ENCODE data around the gene CCDC192.

Gene CCDC192

DNA sequence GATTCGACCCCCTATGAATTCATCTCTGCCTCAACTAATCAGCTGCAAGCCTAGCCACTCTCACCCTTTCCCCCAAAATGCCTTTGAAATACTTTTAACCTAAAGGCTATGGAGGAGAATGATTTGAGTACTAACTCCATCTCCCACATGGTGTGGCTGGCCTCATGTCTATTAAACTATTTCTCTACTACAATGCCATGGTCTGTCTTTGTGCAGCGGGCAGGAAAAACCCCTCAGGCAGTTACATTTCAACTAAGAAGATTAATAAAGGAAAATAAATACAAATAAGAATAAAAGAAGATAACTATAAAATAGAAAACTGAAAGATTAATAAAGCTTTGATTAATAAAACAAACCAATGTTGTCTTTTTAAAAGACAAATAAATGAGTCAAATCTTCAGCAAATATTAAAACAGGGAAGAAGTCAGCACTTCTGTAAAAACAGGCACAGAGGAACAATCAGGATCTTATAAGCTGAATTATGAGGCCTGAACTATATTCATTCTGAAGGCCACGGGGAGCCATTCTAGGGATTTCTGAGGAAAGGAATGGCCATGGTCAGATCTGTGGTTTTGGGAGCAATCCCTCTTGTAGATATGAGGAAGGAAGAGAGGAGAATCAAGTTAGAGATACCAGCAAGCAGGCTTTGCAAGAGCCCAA lies 264.3 kb downstream of the CCDC192 start:
- TF ChIP-seq, protein P1, sequence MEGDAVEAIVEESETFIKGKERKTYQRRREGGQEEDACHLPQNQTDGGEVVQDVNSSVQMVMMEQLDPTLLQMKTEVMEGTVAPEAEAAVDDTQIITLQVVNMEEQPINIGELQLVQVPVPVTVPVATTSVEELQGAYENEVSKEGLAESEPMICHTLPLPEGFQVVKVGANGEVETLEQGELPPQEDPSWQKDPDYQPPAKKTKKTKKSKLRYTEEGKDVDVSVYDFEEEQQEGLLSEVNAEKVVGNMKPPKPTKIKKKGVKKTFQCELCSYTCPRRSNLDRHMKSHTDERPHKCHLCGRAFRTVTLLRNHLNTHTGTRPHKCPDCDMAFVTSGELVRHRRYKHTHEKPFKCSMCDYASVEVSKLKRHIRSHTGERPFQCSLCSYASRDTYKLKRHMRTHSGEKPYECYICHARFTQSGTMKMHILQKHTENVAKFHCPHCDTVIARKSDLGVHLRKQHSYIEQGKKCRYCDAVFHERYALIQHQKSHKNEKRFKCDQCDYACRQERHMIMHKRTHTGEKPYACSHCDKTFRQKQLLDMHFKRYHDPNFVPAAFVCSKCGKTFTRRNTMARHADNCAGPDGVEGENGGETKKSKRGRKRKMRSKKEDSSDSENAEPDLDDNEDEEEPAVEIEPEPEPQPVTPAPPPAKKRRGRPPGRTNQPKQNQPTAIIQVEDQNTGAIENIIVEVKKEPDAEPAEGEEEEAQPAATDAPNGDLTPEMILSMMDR (IDR thresholded peaks at IDR 0.05; ENCODE audit: low read depth, low read length), result no peak
- H3K4me3 ChIP-seq (ENCODE audit: low read depth, low read length), result no peak overlapping the region
- DNase-seq (ENCODE audit: low read depth), result no peak

GRCh38 chr5:127967983-127968592 lies 264.9 kb downstream of the CCDC192 start:
- no peak overlapping the region for H3K4me3 ChIP-seq (ENCODE audit: low read depth, low read length)
- DNase-seq (ENCODE audit: low read depth), result no peak
- TF ChIP-seq, protein P1 (IDR thresholded peaks at IDR 0.05; ENCODE audit: low read depth, low read length), result no peak
- no peak for TF ChIP-seq POLR2A (IDR thresholded peaks at IDR 0.05; ENCODE audit: extremely low read depth, insufficient read length)
- no peak for TF ChIP-seq MYC (IDR thresholded peaks at IDR 0.05; ENCODE audit: low read depth, low read length)
- no peak for TF ChIP-seq MAX (IDR thresholded peaks at IDR 0.05; ENCODE audit: low read depth, low read length)

GRCh38 chr5:127969002-127969401 lies 265.8 kb downstream of the CCDC192 start:
- no peak overlapping the region for H3K4me3 ChIP-seq (ENCODE audit: low read depth, low read length)
- no peak for DNase-seq (ENCODE audit: low read depth)
- TF ChIP-seq, protein P1 (IDR thresholded peaks at IDR 0.05; ENCODE audit: low read depth, low read length), result no peak
- TF ChIP-seq MYC (IDR thresholded peaks at IDR 0.05; ENCODE audit: low read depth, low read length) (no peak), POLR2A (IDR thresholded peaks at IDR 0.05; ENCODE audit: extremely low read depth, insufficient read length) (no peak), MAX (IDR thresholded peaks at IDR 0.05; ENCODE audit: low read depth, low read length) (no peak)

DNA sequence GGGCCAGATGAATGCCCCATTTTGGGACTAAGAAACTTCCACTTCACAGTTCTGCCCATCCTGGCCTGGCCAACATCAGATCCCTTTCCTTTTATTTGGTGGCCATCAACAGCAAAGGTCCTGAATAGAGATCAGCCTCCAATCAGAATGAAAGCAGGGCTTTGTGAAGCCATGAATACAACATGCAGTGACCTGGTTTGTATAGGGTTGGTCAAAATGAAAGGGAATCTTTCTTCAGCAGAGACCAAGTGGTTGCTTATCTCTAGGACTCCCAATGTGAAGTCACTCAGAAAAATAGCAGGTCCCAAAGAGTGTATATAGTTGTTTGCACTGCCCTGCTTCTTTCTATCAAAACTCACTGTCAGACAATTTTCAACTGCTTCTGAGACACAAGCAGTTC lies 266.5 kb downstream of the CCDC192 start:
- no peak for TF ChIP-seq MAX (IDR thresholded peaks at IDR 0.05; ENCODE audit: low read depth, low read length)
- TF ChIP-seq, protein P1 (IDR thresholded peaks at IDR 0.05; ENCODE audit: low read depth, low read length), result no peak
- no peak for TF ChIP-seq POLR2A (IDR thresholded peaks at IDR 0.05; ENCODE audit: extremely low read depth, insufficient read length)
- TF ChIP-seq MYC (IDR thresholded peaks at IDR 0.05; ENCODE audit: low read depth, low read length), result no peak
- DNase-seq (ENCODE audit: low read depth), result no peak
- no peak overlapping the region for H3K4me3 ChIP-seq (ENCODE audit: low read depth, low read length)

- no peak overlapping the region for H3K4me3 ChIP-seq (ENCODE audit: low read depth, low read length)
- no peak for DNase-seq (ENCODE audit: low read depth)
- TF ChIP-seq POLR2A (IDR thresholded peaks at IDR 0.05; ENCODE audit: extremely low read depth, insufficient read length), result no peak
- TF ChIP-seq MAX (IDR thresholded peaks at IDR 0.05; ENCODE audit: low read depth, low read length), result no peak
Measured at GRCh38 chr5:127970081-127970480, 266.9 kb downstream of the CCDC192 start.

DNA sequence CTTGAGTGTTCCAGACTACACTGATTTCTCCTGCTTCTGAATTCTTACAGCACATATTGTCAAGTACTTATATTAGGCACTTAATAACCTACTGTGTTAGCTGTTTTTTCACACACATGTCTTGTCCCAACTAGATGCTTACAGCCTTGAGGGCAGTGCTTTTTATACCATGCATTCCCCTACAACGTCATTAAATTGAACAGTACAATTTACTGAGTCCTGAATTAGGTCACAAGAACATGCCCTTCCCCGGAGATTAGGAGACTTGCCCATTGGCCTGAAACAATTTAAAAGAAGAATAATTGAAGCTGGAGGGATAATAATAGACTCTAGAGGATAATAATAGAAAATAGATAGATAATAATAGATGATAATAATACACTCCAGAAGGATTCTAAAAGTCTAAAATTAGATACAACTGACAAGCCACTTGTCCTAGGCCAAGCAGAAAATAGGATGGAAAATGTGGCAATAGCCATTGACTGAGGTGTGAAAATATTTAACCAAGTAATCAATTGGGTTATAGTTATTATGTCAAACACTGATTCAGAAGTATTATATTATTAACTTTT lies 267.7 kb downstream of the CCDC192 start:
- no peak for TF ChIP-seq MYC (IDR thresholded peaks at IDR 0.05; ENCODE audit: low read depth, low read length)
- TF ChIP-seq POLR2A (IDR thresholded peaks at IDR 0.05; ENCODE audit: extremely low read depth, insufficient read length), result no peak
- TF ChIP-seq MAX (IDR thresholded peaks at IDR 0.05; ENCODE audit: low read depth, low read length), result no peak
- TF ChIP-seq, protein P1 (IDR thresholded peaks at IDR 0.05; ENCODE audit: low read depth, low read length), result no peak
- no peak overlapping the region for H3K4me3 ChIP-seq (ENCODE audit: low read depth, low read length)
- DNase-seq (ENCODE audit: low read depth), result no peak
